Medulla oblongata (tissue), 1 donor: Measurements from ENCODE around the gene NRXN2.

Experiments used
- DNase-seq: peaks from one replicate; pipeline ENCODE4 v3.0.0-alpha.2; 2015; ENCODE audit errors: extremely low spot score

NRXN2 gene

GRCh38 chr11:64721359-64721699 is 1.7 kb downstream of the NRXN2 start:
- DNase-seq: no peak

GRCh38 chr11:64720640-64721358 is 2.2 kb downstream of the NRXN2 start:
- no peak for DNase-seq

GRCh38 chr11:64720167-64720566 is 2.8 kb downstream of the NRXN2 start:
- DNase-seq: no peak

- DNase-seq: no peak
These were observed 3.6 kb downstream of the NRXN2 start for GRCh38 chr11:64719406-64719805.

GRCh38 chr11:64718780-64719124 is 4.2 kb downstream of the NRXN2 start:
- no peak for DNase-seq

GRCh38 chr11:64718084-64718779 is 4.8 kb downstream of the NRXN2 start:
- no peak for DNase-seq

- DNase-seq: no peak
These were observed 5.8 kb downstream of the NRXN2 start for GRCh38 chr11:64717268-64717578.

- DNase-seq: no peak
These were observed 6.3 kb downstream of the NRXN2 start for GRCh38 chr11:64716473-64717267.

GRCh38 chr11:64715756-64716472 is 7.1 kb downstream of the NRXN2 start:
- DNase-seq: no peak

- no peak for DNase-seq
These were observed 7.9 kb downstream of the NRXN2 start for GRCh38 chr11:64715110-64715509.

GRCh38 chr11:64714666-64715065 is 8.3 kb downstream of the NRXN2 start:
- DNase-seq: no peak

GRCh38 chr11:64713781-64714363 is 9.1 kb downstream of the NRXN2 start:
- DNase-seq: no peak

- DNase-seq: no peak
These were observed 9.8 kb downstream of the NRXN2 start for GRCh38 chr11:64713016-64713707.

GRCh38 chr11:64712430-64713015 is 10.5 kb downstream of the NRXN2 start:
- no peak for DNase-seq

- no peak for DNase-seq
These were observed 11.0 kb downstream of the NRXN2 start for GRCh38 chr11:64711956-64712362.

GRCh38 chr11:64711138-64711955 is 11.7 kb downstream of the NRXN2 start:
- DNase-seq: no peak

GRCh38 chr11:64710418-64711137 is 12.4 kb downstream of the NRXN2 start:
- DNase-seq: no peak

GRCh38 chr11:64705501-64705900 is 17.5 kb downstream of the NRXN2 start:
- DNase-seq: no peak

GRCh38 chr11:64703048-64703447 is 19.9 kb downstream of the NRXN2 start:
- DNase-seq: no peak
